H1 (cell line): ENCODE results near the gene RNF214. TPM values are rescaled to one million over a fixed set of nuclear protein-coding genes. Genes with fewer than 3 reads are reported as not detected.

Experiments
- ASH2L ChIP-seq: fragments of 200-600, 300-600 bp; sonication (generic); IDR thresholded peaks from one replicate; pipeline ENCODE4 v1.7.1; 2017; ENCODE audit warnings: low read length
- CEBPB ChIP-seq: IDR thresholded peaks from 2 replicates; pipeline ENCODE4 v1.6.1; 2012; ENCODE audit warnings: low read depth, low read length
- CHD1 ChIP-seq: IDR thresholded peaks from 2 replicates; pipeline ENCODE4 v1.6.1; 2012; ENCODE audit warnings: low read depth, low read length, improper control_type of control experiment
- CHD2 ChIP-seq: IDR thresholded peaks from 2 replicates; pipeline ENCODE4 v1.6.1; 2012; ENCODE audit warnings: low read length, improper control_type of control experiment
- EZH2 ChIP-seq: fragments of 200-600 bp; sonication (generic); IDR thresholded peaks from 2 replicates; pipeline ENCODE4 v1.7.1; 2012; ENCODE audit warnings: low read depth, mild to moderate bottlenecking, moderate library complexity, low read length, inconsistent platforms; ENCODE audit not compliant: severe bottlenecking
- JUND ChIP-seq: IDR thresholded peaks from 2 replicates; pipeline ENCODE4 v1.6.1; 2011; ENCODE audit warnings: mild to moderate bottlenecking, improper control_type of control experiment, low read length
- POLR2A ChIP-seq, 2 experiments: IDR thresholded peaks; 1 replicate in 1 of 2; 2 replicates in 1 of 2; pipeline ENCODE4 v1.6.1; 2011; ENCODE audit warnings: low read depth in 2 of 2, low read length in 2 of 2, mild to moderate bottlenecking in 2 of 2; ENCODE audit errors: control extremely low read depth in 1 of 2
- RFX5 ChIP-seq: IDR thresholded peaks from 2 replicates; pipeline ENCODE4 v1.6.1; 2011; ENCODE audit warnings: low read depth, low read length, improper control_type of control experiment, borderline replicate concordance
- SIRT6 ChIP-seq: IDR thresholded peaks from one replicate; pipeline ENCODE4 v1.7.1; 2012; ENCODE audit warnings: low read length, inconsistent platforms
- SP1 ChIP-seq: IDR thresholded peaks from 2 replicates; pipeline ENCODE4 v1.6.1; 2011; ENCODE audit warnings: low read depth, low read length
- SP2 ChIP-seq: IDR thresholded peaks from 2 replicates; pipeline ENCODE4 v1.6.1; 2012; ENCODE audit warnings: mild to moderate bottlenecking, low read length, inconsistent platforms
- TAF1 ChIP-seq: IDR thresholded peaks from 2 replicates; pipeline ENCODE4 v1.6.1; 2011; ENCODE audit warnings: mild to moderate bottlenecking, low read depth, low read length
- TBP ChIP-seq: IDR thresholded peaks from 2 replicates; pipeline ENCODE4 v1.6.1; 2011; ENCODE audit warnings: low read depth, low read length, improper control_type of control experiment
- polyA plus RNA-seq, 7 experiments: library from polyadenylated mRNA; depleted of rRNA in 3 of 7; stranded (reverse) in 5 of 7; unstranded in 2 of 7; fragments of >200 nt in 5 of 7; fragments of 200-250 nt in 2 of 7; gene quantifications; 1 replicate in 5 of 7; 2 replicates in 1 of 7; 4 replicates in 1 of 7; pipeline versions ENCODE4 v1.2.1 to v1.2.3, GENCODE V29; 2011 to 2013; ENCODE audit warnings: missing spikeins in 2 of 7, mixed read lengths in 2 of 7
- total RNA-seq: library from RNA; stranded (reverse); fragmentation: NEBNext Ultra II Directional; extraction: Animal tissue kit (Norgen Biotek cat#: 25700); gene quantifications from 2 replicates; pipeline ENCODE4 v1.2.1, GENCODE V29; 2021
- TF ChIP-seq, protein P1 (sequence below): IDR thresholded peaks from 2 replicates; pipeline ENCODE4 v1.6.1; 2011; ENCODE audit warnings: low read length, improper control_type of control experiment

RNF214 gene
- total and polyA plus RNA-seq, 2 of the 8 experiments (the other 6 are each of a cell fraction or from before 2014, with no cell fraction given), result 34.9 to 35.6 TPM

DNA sequence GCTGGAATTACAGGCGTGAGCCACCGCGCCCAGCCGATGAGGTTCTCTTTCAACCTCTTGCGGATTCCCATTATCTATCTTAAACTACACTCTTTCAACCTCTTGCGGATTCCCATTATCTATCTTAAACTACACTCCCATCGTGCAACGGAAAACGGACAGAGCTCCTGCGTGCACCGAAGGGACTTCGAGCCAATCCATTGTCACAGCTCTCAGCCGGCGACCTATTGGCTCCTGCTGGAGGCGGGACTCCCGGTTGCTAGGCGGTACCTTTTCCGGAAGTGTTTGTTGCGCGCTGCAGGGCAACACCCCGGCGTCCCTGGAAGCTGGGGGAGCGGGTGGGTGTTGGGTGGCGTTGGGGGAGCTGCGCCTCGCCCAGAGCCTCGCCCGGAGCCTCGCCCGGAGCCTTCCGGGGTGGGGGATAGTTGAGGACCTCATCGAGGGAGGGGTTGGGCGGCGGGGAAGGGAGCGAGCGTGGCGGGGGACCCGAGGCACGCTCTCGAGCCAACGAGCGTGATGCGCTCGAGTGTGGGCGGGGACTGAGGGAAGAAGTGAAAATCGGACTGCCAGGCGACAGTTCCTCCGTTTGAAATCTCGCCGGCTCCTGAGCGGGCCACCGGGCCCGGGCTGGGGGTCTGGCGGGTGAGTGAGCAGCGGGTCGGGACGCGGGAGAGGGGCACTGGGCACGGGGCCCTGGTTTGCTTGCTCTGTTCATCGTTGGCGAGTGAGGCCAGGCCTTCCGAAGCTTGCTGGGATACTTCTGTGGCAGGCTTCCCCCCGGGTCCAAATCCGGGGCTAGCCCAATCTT lies 95.3 kb downstream of the RNF214 start, which contains the start of gene CEP164 (continued):
- TF ChIP-seq TBP (peak; percentile 38; the same call in 1 of the 2 replicates), SIRT6 (no peak), SP1 (peak; percentile 92), RFX5 (peak; percentile 30; the same call in 1 of the 2 replicates), CHD2 (peak; percentile 74; the same call in 1 of the 2 replicates), TAF1 (peak; percentile 61; the same call in 1 of the 2 replicates), CEBPB (no peak), SP2 (peak; percentile 43), ASH2L (peak; percentile 92), POLR2A (IDR thresholded peaks at IDR 0.05; ENCODE audit: control extremely low read depth in 1 of 2, low read depth in 2 of 2, low read length in 2 of 2) (peak in 1 of 2 experiments; percentile 34; a peak in 1 of 3 replicates), JUND (no peak), EZH2 (no peak), CHD1 (no peak)
- TF ChIP-seq, protein P1, sequence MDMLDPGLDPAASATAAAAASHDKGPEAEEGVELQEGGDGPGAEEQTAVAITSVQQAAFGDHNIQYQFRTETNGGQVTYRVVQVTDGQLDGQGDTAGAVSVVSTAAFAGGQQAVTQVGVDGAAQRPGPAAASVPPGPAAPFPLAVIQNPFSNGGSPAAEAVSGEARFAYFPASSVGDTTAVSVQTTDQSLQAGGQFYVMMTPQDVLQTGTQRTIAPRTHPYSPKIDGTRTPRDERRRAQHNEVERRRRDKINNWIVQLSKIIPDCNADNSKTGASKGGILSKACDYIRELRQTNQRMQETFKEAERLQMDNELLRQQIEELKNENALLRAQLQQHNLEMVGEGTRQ, result no peak
